KOPT-K1 (cell line): ENCODE results near the gene DCAKD.

Experiments
- H3K27ac ChIP-seq: fragments of 200-600 bp; sonication (generic); 2 replicates; pipeline ENCODE4 v1.5.1; 2016; ENCODE audit warnings: antibody characterized with exemption, mild to moderate bottlenecking, low read depth, low read length; ENCODE audit not compliant: poor library complexity, severe bottlenecking
- H3K36me3 ChIP-seq: fragments of 200-600 bp; sonication (generic); 2 replicates; pipeline ENCODE4 v1.5.1; 2017; ENCODE audit warnings: antibody characterized with exemption, mild to moderate bottlenecking, low read length, moderate library complexity; ENCODE audit not compliant: insufficient read depth
- H3K9me3 ChIP-seq: fragments of 200-600 bp; sonication (generic); 2 replicates; pipeline ENCODE4 v1.5.1; 2017; ENCODE audit warnings: antibody characterized with exemption, low read length, mild to moderate bottlenecking; ENCODE audit not compliant: insufficient read depth, poor library complexity, severe bottlenecking

Gene DCAKD

DNA sequence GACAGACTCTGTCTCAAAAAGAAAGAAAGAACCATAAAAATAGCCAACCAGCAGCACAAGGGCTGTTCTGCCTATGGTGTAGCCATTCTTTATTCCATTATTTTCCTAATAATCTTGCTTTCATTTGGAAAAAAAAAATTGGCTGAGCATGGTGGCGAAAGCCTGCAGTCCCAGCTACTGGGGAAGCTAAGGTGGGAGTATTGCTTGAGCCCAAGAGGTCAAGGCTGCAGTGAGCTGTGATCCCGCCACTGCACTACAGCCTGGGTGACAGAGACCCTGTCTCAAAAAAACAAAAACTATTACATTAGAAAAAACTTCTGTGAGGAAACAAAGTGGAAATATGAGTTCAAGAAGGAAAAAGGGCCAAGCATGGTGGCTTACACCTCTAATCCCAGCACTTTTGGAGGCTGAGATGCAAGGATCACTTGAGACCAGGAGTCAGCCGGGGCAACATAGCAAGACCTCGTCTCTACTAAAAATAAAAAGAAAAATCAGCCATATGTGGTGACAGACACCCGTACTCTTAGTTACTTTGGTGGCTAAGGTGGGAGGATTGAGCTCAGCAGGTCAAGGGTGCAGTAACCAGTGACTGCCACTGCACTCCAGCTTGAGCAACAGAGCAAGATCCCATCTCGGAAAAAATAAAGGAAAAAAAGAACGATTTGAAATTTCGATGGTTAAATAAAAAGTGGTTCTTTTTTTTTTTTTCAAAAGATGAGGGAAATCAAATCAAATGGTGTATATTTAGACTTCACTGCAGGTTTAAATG is 2.5 kb downstream of the DCAKD start:
- Histone ChIP-seq H3K36me3 (peaks cover 15% of the 10 kb centered on the region), H3K27ac (no peak overlapping the region), H3K9me3 (no peaks in the 10 kb centered on the region)

DNA sequence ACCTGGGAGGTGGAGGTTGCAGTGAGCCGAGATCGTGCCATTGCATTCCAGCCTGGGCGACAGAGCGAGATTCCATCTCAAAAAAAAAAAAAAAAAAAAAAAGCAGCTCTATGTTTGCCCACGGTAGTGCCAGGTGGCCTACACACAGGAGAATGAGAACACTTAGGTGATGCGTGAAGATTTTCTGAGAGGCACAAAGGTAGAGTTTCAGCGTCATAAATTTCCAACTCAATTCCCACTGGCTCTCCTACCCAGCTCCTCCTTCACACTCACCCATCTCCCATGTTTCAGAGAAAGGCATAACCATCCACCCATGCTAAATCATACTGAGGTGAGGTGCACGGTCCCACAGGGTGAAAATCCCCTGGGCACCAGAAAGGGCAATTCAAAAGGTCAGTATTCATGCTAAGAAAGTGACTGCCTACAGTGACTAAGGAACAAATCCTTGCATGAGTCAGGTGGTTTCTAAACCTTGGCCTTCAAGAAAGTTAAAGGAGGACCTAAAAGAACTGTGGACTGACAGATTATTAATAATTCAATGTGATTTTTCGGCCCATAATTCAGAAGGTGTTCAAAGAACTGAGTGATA is 4.8 kb downstream of the DCAKD start:
- H3K27ac ChIP-seq, result no peak overlapping the region
- H3K36me3 ChIP-seq, result peaks cover 25% of the 10 kb centered on the region
- no peaks in the 10 kb centered on the region for H3K9me3 ChIP-seq

DNA sequence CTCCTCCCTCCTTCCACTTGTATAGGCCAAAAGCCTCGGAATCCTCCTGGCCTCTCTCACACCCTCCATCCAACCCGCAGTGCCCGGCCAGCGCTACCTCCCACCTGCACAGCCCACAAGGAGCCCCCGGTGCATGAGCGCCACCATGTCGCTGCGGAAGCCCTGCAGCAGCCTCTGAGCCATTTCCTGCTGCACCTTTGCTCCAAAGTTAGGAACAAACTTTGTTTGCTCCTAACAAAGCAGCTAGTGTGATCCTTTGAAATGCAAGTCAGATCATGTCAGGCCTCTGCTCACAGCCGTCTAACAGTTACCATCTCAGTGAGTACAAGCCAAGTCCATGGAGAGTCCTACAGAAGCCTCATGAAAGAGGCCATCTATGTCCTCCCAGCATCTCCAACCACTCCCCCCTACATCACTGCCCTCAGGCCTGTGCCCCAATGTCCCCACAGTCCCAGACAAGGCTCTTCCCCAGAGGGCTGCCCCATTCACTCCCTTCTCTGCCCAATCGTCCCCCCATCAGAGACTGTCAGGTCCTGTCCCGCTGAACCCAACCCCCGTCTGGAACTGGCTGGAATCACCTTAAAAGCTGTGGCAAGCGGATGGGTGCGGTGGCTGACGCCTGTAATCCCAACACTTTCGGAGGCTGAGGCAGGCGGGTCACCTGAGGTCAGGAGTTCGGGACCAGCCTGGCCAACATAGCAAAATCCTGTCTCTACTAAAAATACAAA is 7.5 kb downstream of the DCAKD start:
- no peak overlapping the region for H3K27ac ChIP-seq
- H3K9me3 ChIP-seq, result no peaks in the 10 kb centered on the region
- peaks cover 33% of the 10 kb centered on the region for H3K36me3 ChIP-seq

DNA sequence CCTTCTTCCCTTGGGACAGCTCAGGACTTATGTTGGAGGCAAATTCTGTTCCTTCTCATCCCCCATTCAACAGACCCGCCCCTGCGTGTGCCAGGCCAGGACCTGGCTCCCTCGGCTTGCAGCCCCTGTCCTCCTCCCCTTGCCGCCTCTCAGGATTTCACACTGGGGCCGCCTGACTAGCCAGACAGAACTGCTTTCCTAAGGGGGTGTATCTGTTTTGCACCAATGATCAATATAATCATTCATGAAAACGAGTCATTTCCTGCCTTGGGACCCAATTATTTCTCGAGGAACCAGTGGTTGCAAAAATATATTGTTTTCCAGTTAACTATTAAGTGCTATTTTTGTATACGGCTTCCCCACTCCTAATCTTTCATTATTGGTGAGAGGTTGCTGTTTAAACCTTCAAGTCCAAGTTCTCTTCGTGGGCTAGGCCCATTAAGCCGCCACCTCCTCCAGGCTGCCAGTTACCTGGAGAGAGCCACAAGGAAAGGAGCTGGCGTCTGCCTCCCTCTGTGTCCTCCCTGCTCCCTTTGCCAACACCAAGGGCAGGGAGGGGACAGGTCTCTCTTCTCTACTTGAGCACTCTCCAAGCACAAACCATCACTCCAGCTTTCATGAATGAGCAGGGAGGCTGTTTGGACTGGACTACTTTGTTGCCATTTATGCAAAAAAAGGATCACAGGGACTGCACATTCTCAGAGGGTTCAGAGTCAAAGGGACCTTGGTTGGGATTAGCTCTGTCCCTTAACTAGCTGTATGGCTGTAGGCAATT is 8.9 kb downstream of the DCAKD start:
- Histone ChIP-seq H3K9me3 (no peaks in the 10 kb centered on the region), H3K27ac (no peak overlapping the region), H3K36me3 (peaks cover 33% of the 10 kb centered on the region)

DNA sequence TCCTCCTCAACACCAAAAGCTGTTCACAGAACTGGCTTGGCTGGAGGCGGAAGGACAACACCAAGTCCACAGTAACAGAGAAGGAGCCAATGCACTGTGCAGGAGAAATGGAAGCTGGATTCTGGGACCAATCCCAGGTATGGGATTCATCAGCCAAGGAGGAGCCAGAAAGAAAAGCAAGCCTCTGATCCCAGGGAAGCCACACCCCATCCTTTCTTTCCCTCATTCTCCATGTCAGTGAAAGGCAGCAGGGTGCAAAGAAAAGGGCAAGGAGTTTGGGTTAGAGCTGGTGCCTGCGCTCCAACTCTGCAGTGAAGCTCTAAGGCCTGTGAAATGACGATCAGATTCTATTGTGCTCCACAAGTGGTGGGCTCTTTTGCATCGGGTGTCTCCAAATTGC is 11.0 kb downstream of the DCAKD start:
- Histone ChIP-seq H3K27ac (no peak overlapping the region), H3K9me3 (no peaks in the 10 kb centered on the region), H3K36me3 (peaks cover 33% of the 10 kb centered on the region)

DNA sequence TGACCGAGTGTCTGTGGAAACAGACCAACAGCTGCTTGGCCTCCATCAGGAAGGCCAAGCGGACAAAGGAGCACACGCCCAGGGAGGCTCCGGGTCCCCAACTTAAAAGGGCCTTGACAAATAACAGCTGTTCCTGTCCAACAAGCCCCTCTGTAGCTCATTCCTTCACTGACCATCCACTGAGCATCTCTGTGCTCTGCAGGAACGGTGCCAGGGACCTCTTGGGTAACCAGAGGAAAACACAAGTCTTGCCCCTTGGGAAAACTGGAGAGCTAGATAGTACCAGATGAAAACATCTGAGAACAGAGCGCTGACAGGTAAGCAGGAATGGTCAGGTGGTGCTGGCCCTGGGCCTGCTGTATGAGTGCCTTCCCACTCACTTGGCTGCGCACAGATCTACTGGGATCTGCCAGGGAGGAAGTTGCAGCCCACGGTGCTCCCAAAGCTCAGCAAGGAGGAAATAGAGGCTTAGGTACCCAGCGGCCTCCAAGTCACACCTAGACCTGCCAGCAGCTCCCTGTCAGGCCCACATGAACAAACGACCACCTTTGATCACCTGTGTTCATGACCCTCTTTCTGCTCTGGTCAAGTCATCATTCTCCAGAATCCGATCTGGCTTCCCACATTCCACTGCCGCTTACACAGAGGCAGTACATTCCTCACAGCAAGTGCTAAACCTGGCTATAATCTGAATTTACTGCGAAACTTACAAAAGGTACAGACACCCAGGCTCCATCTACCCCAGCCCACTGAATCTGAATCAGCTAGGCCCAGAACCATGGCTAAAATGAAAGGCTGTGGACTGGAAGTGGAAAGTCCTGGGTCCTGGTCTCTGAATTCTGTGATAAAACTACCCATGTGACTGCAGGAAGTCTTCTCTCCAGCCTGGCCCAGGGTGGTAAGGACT is 12.5 kb downstream of the DCAKD start:
- Histone ChIP-seq H3K27ac (no peak overlapping the region), H3K36me3 (peaks cover 44% of the 10 kb centered on the region), H3K9me3 (no peaks in the 10 kb centered on the region)

DNA sequence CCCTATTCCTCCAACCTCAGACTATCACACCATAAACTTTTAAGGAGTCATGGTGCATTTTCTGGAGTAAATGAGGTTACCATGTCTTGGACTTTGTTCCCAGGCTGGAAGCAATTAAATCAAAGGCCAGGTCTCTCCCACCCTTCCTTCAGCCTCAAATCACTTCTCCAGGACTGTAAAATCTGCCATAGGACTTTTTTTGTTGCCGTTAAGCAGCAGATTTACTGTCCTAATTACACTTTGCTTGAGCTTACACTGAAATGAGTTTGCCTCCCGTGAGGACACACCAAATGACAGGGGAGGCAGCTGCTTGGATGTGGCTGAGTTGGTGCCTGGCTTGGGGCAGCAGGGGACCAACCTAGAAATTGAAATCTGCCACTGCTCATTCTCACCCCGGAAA is 14.7 kb downstream of the DCAKD start:
- H3K9me3 ChIP-seq, result no peaks in the 10 kb centered on the region
- H3K36me3 ChIP-seq, result peaks cover 57% of the 10 kb centered on the region
- no peak overlapping the region for H3K27ac ChIP-seq

DNA sequence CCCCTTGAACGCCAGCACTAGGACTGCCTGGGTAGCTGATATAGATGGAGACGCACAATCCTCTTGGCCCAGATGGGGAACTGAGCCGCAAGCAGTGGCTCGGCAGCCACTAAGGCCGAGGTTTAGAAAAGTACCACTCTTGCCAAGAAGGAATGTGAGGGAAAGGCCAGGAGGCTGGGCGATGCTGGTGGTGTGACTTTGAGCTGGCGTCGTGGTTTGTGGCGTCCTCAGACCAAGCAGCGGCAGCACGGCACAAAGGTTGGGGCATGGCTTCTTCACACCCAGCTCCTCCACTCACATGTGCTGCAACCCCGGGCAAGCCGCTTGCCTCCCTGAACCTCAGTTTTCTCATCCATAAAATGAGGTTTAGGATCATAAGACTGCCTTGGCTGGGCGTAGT is 15.6 kb downstream of the DCAKD start:
- Histone ChIP-seq H3K9me3 (no peaks in the 10 kb centered on the region), H3K36me3 (peaks cover 61% of the 10 kb centered on the region), H3K27ac (no peak overlapping the region)

DNA sequence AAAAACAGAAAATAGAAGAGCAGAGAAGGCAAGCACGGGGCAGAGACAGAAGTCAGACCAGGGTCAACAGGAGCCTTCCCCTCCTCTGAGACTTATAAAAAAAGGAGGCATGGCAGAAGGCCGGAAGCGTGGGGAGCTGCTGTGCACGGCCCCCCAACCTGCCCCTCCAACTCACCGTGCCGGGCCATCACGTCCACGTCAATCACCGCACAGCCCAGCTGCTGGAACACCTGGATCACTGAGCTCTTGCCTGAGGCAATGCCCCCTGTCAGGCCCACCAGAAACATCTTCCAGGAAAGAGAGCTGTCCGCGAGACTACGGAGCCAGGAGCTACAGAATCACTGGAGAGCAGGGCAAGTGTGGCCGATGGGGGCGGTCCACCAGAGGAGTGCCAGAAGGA is 16.8 kb downstream of the DCAKD start:
- no peak overlapping the region for H3K27ac ChIP-seq
- peaks cover 73% of the 10 kb centered on the region for H3K36me3 ChIP-seq
- H3K9me3 ChIP-seq, result no peaks in the 10 kb centered on the region

DNA sequence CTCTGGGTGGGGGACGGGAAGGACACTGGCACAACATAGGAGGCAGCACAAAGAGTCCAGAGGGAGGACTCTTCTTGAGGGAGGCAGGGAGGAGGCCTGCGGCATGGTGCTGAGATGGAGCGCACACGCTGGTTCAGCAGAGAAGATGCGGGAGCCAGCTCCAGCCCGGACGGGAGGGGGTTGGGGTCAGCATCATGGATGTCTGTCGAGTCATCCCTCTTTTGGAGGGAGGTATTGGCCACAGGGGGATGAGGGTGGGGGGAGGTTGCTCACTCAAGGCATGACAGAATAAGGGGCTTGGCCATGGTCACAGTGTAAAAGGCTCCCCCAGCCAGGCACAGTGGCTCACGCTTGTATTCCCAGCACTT is 19.3 kb downstream of the DCAKD start:
- peaks cover 78% of the 10 kb centered on the region for H3K36me3 ChIP-seq
- H3K27ac ChIP-seq, result no peak overlapping the region

DNA sequence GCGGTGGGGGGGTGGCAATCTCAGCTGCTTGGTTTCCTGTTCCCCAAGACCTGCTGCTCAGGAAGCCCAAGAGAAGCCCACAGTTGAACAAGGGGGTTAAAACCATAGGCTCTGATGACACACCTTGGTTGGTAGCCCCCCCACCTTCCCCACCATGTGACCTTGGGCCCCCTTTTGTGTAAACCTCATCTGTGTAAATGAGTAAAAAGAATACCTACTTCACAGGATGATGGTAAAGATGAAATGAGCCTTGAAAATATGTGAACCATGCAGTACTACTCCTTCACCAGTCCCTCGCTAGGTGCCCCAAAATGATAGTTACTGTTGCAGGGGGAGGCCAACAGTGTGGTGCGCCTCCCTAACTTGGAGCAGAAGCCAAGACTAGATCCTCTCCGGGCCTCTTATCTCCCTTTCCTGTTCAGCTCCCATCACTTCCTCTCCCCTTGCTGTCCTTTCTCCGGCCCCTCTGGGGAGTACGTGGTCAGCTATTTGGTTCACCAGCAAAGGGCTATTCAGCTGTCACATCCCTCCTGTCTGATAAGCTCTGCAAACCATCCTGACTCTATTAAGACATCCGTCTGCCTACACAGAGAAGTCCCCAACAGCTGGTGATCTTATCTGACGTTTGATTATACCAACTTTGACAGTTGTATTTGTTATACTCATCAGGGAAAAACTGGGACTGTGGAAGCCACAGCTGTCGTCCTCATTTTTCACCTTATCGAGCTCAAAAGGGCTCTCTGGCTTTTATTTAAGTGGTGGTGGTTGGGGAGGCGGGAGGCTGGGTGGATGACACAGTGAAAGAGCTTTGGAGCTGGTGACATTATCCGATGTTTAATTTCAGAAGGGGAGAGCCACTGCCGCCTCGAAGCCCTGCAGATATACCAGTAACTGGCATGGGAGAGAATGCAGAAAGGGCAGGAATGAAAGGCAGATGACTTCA is 19.9 kb downstream of the DCAKD start:
- Histone ChIP-seq H3K36me3 (peaks cover 84% of the 10 kb centered on the region), H3K9me3 (no peaks in the 10 kb centered on the region), H3K27ac (no peak overlapping the region)

More for the DNA sequence above, 19.3 kb downstream of the DCAKD start:
- no peaks in the 10 kb centered on the region for H3K9me3 ChIP-seq

DNA sequence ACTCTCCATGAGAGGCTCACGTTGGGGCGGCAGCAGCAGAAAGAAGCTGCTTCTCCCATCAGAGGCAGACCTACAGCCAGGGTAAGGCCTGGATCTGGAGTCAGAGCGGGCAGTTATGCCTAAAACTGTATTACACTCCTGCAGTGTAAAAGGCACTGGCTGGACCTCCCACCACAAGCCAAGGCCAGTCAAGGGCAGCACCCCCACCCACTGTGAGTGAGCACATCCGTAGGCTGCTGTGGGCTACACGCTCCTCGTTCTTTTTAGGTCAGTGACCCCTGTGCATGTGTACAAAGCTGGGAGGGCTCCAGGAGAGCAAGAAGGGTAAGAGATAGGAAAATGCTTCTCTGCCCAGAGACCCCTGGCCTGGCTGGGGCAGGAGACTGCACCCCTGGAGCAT is 20.7 kb downstream of the DCAKD start:
- H3K36me3 ChIP-seq, result peaks cover 82% of the 10 kb centered on the region
- H3K27ac ChIP-seq, result no peak overlapping the region
- no peaks in the 10 kb centered on the region for H3K9me3 ChIP-seq

DNA sequence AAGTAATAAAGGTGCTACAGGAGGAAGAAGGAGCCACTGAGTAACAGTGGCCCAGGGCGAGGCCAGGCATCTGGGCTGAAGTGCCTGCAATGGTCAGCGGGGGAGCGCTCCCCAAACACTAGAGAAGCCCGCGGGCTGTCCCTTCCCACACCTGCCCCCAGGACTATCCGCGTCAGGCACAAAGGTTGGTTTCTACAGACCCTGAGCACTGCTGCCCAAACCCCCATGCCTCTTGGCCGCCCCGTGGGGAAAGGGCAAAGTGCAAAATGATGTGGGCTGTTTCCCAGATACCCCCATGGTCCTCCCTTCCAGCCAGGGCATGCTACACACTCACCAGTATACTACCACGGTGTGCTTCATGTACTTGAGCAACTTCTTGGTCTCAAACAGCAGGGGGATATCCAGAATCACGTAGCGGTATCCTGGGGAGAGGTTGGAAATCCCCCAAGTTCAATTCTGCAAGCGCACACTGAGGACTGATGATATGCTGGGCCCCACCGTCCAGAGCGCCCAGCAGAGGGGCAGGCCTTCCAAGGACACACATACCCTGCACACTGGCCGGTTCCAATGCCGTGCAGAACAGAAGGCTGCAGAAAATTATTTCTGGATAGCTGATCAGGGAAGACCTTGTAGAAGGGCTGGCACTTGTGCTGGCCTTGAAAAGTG is 21.5 kb downstream of the DCAKD start:
- Histone ChIP-seq H3K36me3 (peaks cover 78% of the 10 kb centered on the region), H3K9me3 (no peaks in the 10 kb centered on the region), H3K27ac (no peak overlapping the region)
